ENCODE results near the gene IL4. TPM values are rescaled to one million over a fixed set of nuclear protein-coding genes. Genes with fewer than 3 reads are reported as not detected.

The IL4 gene
- total and polyA plus RNA-seq, 2 donors (not counting 3 experiments of a cell fraction or from before 2014, with no cell fraction given) = not detected

DNA sequence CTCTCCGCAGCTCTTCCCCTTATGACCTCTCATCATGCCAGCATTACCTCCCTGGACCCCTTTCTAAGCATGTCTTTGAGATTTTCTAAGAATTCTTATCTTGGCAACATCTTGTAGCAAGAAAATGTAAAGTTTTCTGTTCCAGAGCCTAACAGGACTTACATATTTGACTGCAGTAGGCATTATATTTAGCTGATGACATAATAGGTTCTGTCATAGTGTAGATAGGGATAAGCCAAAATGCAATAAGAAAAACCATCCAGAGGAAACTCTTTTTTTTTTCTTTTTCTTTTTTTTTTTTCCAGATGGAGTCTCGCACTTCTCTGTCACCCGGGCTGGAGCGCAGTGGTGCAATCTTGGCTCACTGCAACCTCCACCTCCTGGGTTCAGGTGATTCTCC lies 36.5 kb upstream of the IL4 start:
- Histone ChIP-seq H3K4me1 (ENCODE audit: control insufficient read depth, extremely low read depth, insufficient read depth, low read length) (no peaks in the 10 kb centered on the region), H4K20me1 (replicated peaks; ENCODE audit: control insufficient read depth, extremely low read depth, insufficient read depth, low read length) (no peaks in the 10 kb centered on the region), H3K27ac (ENCODE audit: insufficient read depth, low read depth, low read length) (no peak overlapping the region), H3K4me2 (ENCODE audit: insufficient read depth, low read length) (no peak overlapping the region), H3K4me3 (replicated peaks in 1 of 3; ENCODE audit: insufficient read depth in 1 of 3, low read depth in 1 of 3, low read length in 3 of 3) (no peak overlapping the region), H3K9ac (replicated peaks; ENCODE audit: extremely low read depth, insufficient read depth, low read length) (no peak overlapping the region), H3K9me3 (replicated peaks; ENCODE audit: control insufficient read depth, insufficient read depth, low read length) (no peaks in the 10 kb centered on the region), H2AFZ (ENCODE audit: low read depth, low read length) (no peak overlapping the region), H3K36me3 (ENCODE audit: control insufficient read depth in 2 of 2, extremely low read depth in 1 of 2, insufficient read depth in 2 of 2, low read length in 2 of 2) (peaks cover 4 to 8% of the 10 kb centered on the region in 2 experiments), H3K79me2 (ENCODE audit: control insufficient read depth, insufficient read depth, low read length) (no peaks in the 10 kb centered on the region), H3K27me3 (ENCODE audit: control insufficient read depth in 2 of 2, insufficient read depth in 2 of 2, low read length in 2 of 2) (no peaks in the 10 kb centered on the region), H3K9me1 (replicated peaks; ENCODE audit: control insufficient read depth, extremely low read depth, insufficient read depth, low read length) (no peaks in the 10 kb centered on the region)
- no TSS peak for BruUV-seq (replicated peaks)
- intact Hi-C loops (cut with micrococcal nuclease) = no loop called here
- FAIRE-seq (no peak), DNase-seq (ENCODE audit: low read depth, low spot score) (no peak)
- dilution Hi-C loops (cut with MboI; ENCODE audit: extremely low pct_ligation_motif_present, low sequenced_read_pairs) = no loop called here
- ChIA-PET CTCF (no interaction called here), POLR2A (interaction anchor here (0.6 kb wide), 1 partner anchor 10 kb away, joined by 3 read pairs; no protein-coding TSS in a partner anchor)
- TF ChIP-seq CTCF (IDR thresholded peaks at IDR 0.05; ENCODE audit: extremely low read depth in 1 of 2, insufficient read depth in 1 of 2, low read depth in 1 of 2, low read length in 2 of 2) (no peak), FOS (IDR thresholded peaks at IDR 0.05; ENCODE audit: borderline replicate concordance, insufficient read depth, low read length) (no peak), GATA2 (IDR thresholded peaks at IDR 0.05; ENCODE audit: insufficient read depth, insufficient read length, low read depth, low read length) (no peak), POLR2A (IDR thresholded peaks at IDR 0.05; ENCODE audit: low read depth, low read length) (no peak), POLR2AphosphoS5 (IDR thresholded peaks at IDR 0.05; ENCODE audit: insufficient read depth, low read depth, low read length) (no peak), MYC (IDR thresholded peaks at IDR 0.05; ENCODE audit: low read depth, low read length) (no peak), EZH2 (IDR thresholded peaks at IDR 0.05; ENCODE audit: borderline replicate concordance, low read depth, low read length, severe bottlenecking) (no peak), MAX (IDR thresholded peaks at IDR 0.05; ENCODE audit: insufficient read depth, insufficient read length) (no peak), JUN (IDR thresholded peaks at IDR 0.05; ENCODE audit: borderline replicate concordance, insufficient read depth, insufficient read length, low read depth) (no peak)
